ENCODE data around the gene GLS.

- TF ChIP-seq CTCF (IDR thresholded peaks at IDR 0.05; ENCODE audit: insufficient read depth, low read length) = no peak
- TF ChIP-seq REST (IDR thresholded peaks at IDR 0.05; ENCODE audit: insufficient replicate concordance, low read depth) = no peak
- TF ChIP-seq POLR2AphosphoS5 (IDR thresholded peaks at IDR 0.05; ENCODE audit: low read depth) = no peak
- no peak for TF ChIP-seq GABPA (IDR thresholded peaks at IDR 0.05; ENCODE audit: low read depth)
- TF ChIP-seq SPI1 (IDR thresholded peaks at IDR 0.05; ENCODE audit: borderline replicate concordance, low read depth) = no peak
These were observed 100.7 kb downstream of the GLS start for GRCh38 chr2:190981333-190981732.
